Peyer's patch (tissue), 4 donors: ENCODE measurements around the gene PLCB2.

ENCODE experiments used
- POLR2A ChIP-seq, 2 donors: fragments of 450-650 bp; IDR thresholded peaks; one replicate each; pipeline ENCODE4 v1.5.1; 2017; ENCODE audit warnings: antibody characterized with exemption in 2 of 2, mild to moderate bottlenecking in 2 of 2, moderate library complexity in 2 of 2
- TF ChIP-seq, protein P1 (sequence below), 6 experiments: fragments of 450-650 bp in 4 of 6; fragments of 200-600 bp in 2 of 6; sonication (generic) in 1 of 6; IDR thresholded peaks; one replicate each; pipeline ENCODE4 v1.5.1; 2017 to 2019; ENCODE audit warnings: antibody characterized with exemption in 6 of 6, mild to moderate bottlenecking in 3 of 6, moderate library complexity in 1 of 6

DNA sequence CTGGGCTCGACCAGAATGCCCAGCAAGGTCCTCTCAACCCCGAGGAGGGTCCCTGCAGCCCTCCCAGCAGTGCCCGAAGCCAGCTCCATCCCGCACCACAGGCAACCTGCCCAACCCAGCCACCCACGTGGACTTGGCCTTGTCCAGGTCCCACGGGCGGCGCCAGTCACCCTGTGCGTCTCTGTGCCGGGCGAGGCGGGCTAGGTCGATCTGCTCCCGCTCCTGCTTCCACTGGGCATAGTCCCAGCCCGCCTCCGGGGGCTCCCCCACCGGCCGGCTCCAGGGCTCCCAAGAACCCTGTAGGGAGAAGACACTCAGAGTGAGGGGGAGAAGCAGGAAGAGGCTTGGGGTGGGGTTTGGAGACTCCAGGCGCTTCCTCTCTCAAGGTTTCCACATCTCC, 29.9 kb upstream of the PLCB2 start:
- TF ChIP-seq, protein P1, sequence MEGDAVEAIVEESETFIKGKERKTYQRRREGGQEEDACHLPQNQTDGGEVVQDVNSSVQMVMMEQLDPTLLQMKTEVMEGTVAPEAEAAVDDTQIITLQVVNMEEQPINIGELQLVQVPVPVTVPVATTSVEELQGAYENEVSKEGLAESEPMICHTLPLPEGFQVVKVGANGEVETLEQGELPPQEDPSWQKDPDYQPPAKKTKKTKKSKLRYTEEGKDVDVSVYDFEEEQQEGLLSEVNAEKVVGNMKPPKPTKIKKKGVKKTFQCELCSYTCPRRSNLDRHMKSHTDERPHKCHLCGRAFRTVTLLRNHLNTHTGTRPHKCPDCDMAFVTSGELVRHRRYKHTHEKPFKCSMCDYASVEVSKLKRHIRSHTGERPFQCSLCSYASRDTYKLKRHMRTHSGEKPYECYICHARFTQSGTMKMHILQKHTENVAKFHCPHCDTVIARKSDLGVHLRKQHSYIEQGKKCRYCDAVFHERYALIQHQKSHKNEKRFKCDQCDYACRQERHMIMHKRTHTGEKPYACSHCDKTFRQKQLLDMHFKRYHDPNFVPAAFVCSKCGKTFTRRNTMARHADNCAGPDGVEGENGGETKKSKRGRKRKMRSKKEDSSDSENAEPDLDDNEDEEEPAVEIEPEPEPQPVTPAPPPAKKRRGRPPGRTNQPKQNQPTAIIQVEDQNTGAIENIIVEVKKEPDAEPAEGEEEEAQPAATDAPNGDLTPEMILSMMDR (IDR thresholded peaks at IDR 0.05): no peak
- no peak for TF ChIP-seq POLR2A (IDR thresholded peaks at IDR 0.05)
